ENCODE results near the gene SEL1L3.

DNA sequence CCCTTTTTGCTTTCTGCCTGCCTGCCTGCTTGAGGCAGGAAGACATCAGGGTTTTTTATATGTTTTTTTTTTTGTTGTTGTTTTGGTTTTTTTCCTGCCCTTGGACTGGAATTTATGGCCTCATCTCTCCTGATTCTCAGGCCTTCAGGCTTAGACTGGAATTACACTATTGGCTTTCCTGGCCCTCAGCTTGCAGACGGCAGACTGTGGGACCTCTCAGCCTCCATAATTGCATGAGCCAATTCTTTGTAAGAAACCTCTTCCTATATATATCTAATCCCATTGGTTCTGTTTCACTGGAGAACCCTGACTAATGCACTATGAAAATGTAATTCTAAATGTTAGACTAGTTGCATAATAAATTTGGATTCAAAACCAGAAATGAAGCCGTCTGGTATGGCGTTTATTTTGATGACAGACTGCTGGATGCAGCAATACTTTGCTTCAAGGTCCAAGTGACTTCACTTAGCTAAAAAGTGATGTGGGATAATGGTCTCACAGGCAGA lies 59.0 kb downstream of the SEL1L3 start:
- TF ChIP-seq, protein P1, sequence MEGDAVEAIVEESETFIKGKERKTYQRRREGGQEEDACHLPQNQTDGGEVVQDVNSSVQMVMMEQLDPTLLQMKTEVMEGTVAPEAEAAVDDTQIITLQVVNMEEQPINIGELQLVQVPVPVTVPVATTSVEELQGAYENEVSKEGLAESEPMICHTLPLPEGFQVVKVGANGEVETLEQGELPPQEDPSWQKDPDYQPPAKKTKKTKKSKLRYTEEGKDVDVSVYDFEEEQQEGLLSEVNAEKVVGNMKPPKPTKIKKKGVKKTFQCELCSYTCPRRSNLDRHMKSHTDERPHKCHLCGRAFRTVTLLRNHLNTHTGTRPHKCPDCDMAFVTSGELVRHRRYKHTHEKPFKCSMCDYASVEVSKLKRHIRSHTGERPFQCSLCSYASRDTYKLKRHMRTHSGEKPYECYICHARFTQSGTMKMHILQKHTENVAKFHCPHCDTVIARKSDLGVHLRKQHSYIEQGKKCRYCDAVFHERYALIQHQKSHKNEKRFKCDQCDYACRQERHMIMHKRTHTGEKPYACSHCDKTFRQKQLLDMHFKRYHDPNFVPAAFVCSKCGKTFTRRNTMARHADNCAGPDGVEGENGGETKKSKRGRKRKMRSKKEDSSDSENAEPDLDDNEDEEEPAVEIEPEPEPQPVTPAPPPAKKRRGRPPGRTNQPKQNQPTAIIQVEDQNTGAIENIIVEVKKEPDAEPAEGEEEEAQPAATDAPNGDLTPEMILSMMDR (IDR thresholded peaks at IDR 0.05) = no peak
- TF ChIP-seq POLR2A (IDR thresholded peaks at IDR 0.05) (no peak), POLR2AphosphoS5 (IDR thresholded peaks at IDR 0.05) (no peak), EP300 (IDR thresholded peaks at IDR 0.05) (no peak)

Data from sigmoid colon (tissue), 4 donors.